Nephron progenitor cell (in vitro differentiated cells): ENCODE results near the gene MRPL51.
"Not testable (repeated sequence)": the region's sequence is repeated elsewhere in the genome, so short reads cannot be mapped to it uniquely, and the experiment has no call there.

ENCODE experiments used
- DNase-seq: peaks from one replicate; pipeline ENCODE4 v3.0.0; 2021
- H3K27ac Mint-ChIP-seq: 2 replicates; pipeline ENCODE4 v1.8.0; 2021; ENCODE audit warnings: mild to moderate bottlenecking, moderate library complexity, mixed read lengths
- H3K27me3 Mint-ChIP-seq: 2 replicates; pipeline ENCODE4 v1.8.0; 2021; ENCODE audit warnings: mild to moderate bottlenecking, low read depth, mixed read lengths; ENCODE audit not compliant: poor library complexity
- H3K36me3 Mint-ChIP-seq: 2 replicates; pipeline ENCODE4 v1.8.0; 2021; ENCODE audit warnings: low read depth, mixed read lengths
- H3K4me1 Mint-ChIP-seq: 2 replicates; pipeline ENCODE4 v1.8.0; 2021; ENCODE audit warnings: mixed read lengths
- H3K4me3 Mint-ChIP-seq: 2 replicates; pipeline ENCODE4 v1.8.0; 2021; ENCODE audit warnings: mild to moderate bottlenecking, moderate library complexity, mixed read lengths
- H3K9me3 Mint-ChIP-seq: 2 replicates; pipeline ENCODE4 v1.8.0; 2021; ENCODE audit warnings: mild to moderate bottlenecking, moderate library complexity, mixed read lengths
- TF ChIP-seq, protein P1 (sequence below): fragments of 200-600 bp; sonication (generic); IDR thresholded peaks from 2 replicates; pipeline ENCODE4 v1.5.0; 2021; ENCODE audit warnings: antibody characterized with exemption

The MRPL51 gene

DNA sequence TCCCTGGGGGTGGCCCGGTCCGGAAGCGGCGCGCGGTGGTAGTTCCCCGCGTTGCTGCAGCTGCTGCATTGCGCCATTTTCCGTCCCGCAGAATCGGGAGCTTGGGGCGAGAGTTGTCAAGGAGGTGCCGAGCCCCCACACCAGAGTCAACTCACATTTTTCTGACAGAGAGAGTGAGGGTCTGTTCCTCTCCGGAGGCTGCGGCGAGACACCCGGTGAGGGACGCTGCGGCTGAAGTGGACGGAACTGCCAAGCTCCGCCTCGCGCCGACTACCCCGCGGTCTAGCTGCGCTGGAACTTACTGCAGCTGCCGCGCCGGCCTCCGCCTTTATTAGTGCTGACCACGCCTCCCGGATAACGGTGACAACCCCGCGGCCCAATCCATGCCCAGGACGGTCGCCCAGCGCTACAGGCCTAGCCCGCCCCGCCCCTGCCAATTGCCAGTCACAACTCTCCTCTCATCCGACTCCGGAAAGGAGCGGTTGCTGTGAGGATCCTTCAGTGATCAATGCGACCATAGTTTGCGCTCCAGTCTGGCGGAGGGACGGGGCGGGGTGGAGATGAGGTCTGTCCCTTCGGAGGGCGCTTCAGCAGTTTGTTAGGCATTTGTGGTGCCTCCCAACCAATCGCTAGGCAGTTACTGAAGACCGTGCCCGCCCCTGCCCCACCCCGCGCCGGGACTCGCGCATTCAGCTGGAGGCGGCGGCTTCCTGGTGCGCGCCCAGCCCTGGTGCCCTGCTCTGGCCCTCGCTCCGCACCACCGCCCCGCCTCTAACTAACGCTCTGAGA is 22.5 kb downstream of the MRPL51 start, which contains the start of gene VAMP1:
Gene VAMP1 (minus strand): TSS at position 303 of the 789 bp plus-strand sequence. CDS start 146 bp downstream, at position 157.
- H3K4me3 Mint-ChIP-seq = peak within 1 kb of the TSS; percentile 85
- peaks cover 19% of the 10 kb centered on the region for H3K4me1 Mint-ChIP-seq
- peak; percentile 98 for DNase-seq
- H3K36me3 Mint-ChIP-seq = peaks cover 3% of the 10 kb centered on the region
- peaks cover 8% of the 10 kb centered on the region for H3K9me3 Mint-ChIP-seq
- H3K27ac Mint-ChIP-seq = peak within 1 kb of the TSS; percentile 90
- H3K27me3 Mint-ChIP-seq = peaks cover 26% of the 10 kb centered on the region
- TF ChIP-seq, protein P1, sequence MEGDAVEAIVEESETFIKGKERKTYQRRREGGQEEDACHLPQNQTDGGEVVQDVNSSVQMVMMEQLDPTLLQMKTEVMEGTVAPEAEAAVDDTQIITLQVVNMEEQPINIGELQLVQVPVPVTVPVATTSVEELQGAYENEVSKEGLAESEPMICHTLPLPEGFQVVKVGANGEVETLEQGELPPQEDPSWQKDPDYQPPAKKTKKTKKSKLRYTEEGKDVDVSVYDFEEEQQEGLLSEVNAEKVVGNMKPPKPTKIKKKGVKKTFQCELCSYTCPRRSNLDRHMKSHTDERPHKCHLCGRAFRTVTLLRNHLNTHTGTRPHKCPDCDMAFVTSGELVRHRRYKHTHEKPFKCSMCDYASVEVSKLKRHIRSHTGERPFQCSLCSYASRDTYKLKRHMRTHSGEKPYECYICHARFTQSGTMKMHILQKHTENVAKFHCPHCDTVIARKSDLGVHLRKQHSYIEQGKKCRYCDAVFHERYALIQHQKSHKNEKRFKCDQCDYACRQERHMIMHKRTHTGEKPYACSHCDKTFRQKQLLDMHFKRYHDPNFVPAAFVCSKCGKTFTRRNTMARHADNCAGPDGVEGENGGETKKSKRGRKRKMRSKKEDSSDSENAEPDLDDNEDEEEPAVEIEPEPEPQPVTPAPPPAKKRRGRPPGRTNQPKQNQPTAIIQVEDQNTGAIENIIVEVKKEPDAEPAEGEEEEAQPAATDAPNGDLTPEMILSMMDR = no peak

DNA sequence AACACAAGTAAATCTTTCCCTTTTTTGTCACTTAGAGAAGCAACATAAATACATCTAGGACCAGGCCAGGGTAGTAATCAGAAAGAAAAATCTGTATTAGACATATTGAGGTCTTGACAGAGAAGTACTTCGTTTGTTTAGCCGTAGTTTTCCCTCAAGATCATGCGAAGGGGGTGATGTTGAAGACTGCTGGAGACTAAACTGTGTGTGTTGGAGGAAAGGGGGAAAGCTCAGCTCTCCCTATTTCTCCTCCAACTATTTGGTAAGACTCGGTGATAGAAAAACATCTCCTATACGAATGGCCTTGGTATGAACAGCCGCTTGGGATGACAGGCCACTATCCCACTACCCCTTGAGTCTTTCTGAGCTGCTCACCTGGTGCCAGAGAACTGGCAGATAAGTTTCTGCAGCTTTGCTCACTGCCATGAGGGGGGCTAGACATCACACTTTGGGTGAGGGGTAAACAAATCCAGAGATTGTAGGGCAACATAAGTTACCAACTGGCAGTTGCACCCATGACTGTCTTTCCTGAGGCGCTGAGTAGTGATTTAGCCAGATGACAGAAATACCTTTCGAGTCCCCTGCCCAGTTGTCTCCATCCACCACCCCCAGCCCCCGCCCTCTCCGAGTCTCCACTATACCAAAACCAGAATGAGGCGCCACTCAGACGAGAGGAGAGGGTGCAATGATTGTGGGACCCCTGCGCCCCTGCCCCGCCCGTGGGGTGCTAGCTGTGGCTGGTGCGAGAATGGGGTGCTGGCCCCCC is 23.3 kb downstream of the MRPL51 start:
- Mint-ChIP-seq H3K4me1 (peaks cover 19% of the 10 kb centered on the region), H3K27me3 (peaks cover 26% of the 10 kb centered on the region), H3K4me3 (peak overlapping the region; percentile 85), H3K9me3 (peaks cover 4% of the 10 kb centered on the region), H3K36me3 (peaks cover 5% of the 10 kb centered on the region), H3K27ac (no peak overlapping the region)
- TF ChIP-seq, protein P1 = no peak
- no peak for DNase-seq

DNA sequence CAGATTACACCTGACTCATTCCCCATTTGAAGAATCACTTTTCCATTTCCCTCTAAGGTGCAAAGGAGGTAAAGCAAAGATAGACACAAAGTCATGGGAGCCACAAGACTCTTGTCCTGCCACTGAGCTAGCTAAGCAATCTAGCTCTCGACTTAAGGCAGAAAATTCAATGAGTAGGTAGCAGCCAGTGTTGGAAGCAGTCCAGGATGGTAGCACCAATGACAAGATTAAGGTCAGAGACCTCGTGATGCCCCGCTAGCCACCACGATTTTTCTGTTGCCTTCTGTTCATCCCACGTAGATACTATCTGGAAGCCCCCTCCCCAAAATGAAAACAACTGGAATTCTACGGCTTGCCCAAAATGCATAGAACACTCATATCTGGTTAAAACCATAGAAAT is 24.0 kb downstream of the MRPL51 start:
- Mint-ChIP-seq H3K27ac (no peak overlapping the region), H3K36me3 (peaks cover 12% of the 10 kb centered on the region), H3K27me3 (peaks cover 27% of the 10 kb centered on the region), H3K9me3 (no peaks in the 10 kb centered on the region), H3K4me3 (peak overlapping the region; percentile 85), H3K4me1 (peaks cover 19% of the 10 kb centered on the region)
- no peak for DNase-seq
- TF ChIP-seq, protein P1 = no peak

DNA sequence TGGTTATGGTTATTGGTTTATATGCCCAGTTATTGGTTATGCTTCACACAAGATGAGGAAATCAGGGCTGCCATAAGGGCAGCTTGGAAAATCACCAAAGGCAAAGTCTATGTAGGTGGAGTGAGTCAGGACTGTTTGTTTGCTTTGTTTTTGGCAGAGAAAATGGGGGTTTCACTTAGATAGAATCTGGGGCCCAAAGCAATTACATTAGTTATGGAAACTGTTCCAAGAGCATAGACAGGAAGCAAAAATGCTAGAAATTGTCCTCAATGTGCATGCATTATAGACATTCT is 24.8 kb downstream of the MRPL51 start:
- Mint-ChIP-seq H3K9me3 (no peaks in the 10 kb centered on the region), H3K27ac (no peak overlapping the region), H3K36me3 (peaks cover 15% of the 10 kb centered on the region), H3K4me3 (no peak overlapping the region), H3K27me3 (peaks cover 24% of the 10 kb centered on the region), H3K4me1 (peaks cover 19% of the 10 kb centered on the region)
- no peak for DNase-seq
- TF ChIP-seq, protein P1 = no peak

GRCh38 chr12:6467571-6468282 is 25.3 kb downstream of the MRPL51 start:
- peaks cover 24% of the 10 kb centered on the region for H3K27me3 Mint-ChIP-seq
- H3K4me1 Mint-ChIP-seq = peaks cover 19% of the 10 kb centered on the region
- peaks cover 15% of the 10 kb centered on the region for H3K36me3 Mint-ChIP-seq
- not testable (repeated sequence) for H3K27ac Mint-ChIP-seq, H3K9me3 Mint-ChIP-seq, H3K4me3 Mint-ChIP-seq, DNase-seq

GRCh38 chr12:6466751-6467150 is 26.3 kb downstream of the MRPL51 start:
- Mint-ChIP-seq H3K36me3 (peaks cover 20% of the 10 kb centered on the region), H3K4me1 (peaks cover 19% of the 10 kb centered on the region), H3K27me3 (peaks cover 17% of the 10 kb centered on the region)
- not testable (repeated sequence) for H3K27ac Mint-ChIP-seq, DNase-seq, H3K9me3 Mint-ChIP-seq, H3K4me3 Mint-ChIP-seq
